Erythroblast (primary cell): ENCODE data around the gene SLC16A3.

Experiments
- GATA1 ChIP-seq: IDR thresholded peaks from 2 replicates; pipeline ENCODE4 v1.6.1; 2011; ENCODE audit warnings: low read depth, mild to moderate bottlenecking, control low read depth, low read length, moderate library complexity
- POLR2A ChIP-seq: IDR thresholded peaks from 2 replicates; pipeline ENCODE4 v1.6.1; 2011; ENCODE audit warnings: mild to moderate bottlenecking, low read length

GRCh38 chr17:82243648-82244412 is 15.0 kb downstream of the SLC16A3 start:
- TF ChIP-seq POLR2A (peak; percentile 20), GATA1 (no peak)
